OCI-LY7 (cell line): ENCODE data around the gene EGFLAM.

Experiments used
- EZH2phosphoT487 ChIP-seq: fragments of 200-600 bp; sonication (generic); IDR thresholded peaks from 2 replicates; pipeline ENCODE4 v1.6.1; 2018; ENCODE audit warnings: low read depth, borderline replicate concordance, mild to moderate bottlenecking, mixed run types, antibody characterized with exemption, low read length, moderate library complexity, mixed read lengths
- TF ChIP-seq, protein P1 (sequence below): fragments of 200-600 bp; sonication (generic); conservative IDR thresholded peaks from 2 replicates; pipeline ENCODE4 v1.5.1; 2014; ENCODE audit warnings: mild to moderate bottlenecking, antibody characterized with exemption, low read length, moderate library complexity, mixed read lengths

DNA sequence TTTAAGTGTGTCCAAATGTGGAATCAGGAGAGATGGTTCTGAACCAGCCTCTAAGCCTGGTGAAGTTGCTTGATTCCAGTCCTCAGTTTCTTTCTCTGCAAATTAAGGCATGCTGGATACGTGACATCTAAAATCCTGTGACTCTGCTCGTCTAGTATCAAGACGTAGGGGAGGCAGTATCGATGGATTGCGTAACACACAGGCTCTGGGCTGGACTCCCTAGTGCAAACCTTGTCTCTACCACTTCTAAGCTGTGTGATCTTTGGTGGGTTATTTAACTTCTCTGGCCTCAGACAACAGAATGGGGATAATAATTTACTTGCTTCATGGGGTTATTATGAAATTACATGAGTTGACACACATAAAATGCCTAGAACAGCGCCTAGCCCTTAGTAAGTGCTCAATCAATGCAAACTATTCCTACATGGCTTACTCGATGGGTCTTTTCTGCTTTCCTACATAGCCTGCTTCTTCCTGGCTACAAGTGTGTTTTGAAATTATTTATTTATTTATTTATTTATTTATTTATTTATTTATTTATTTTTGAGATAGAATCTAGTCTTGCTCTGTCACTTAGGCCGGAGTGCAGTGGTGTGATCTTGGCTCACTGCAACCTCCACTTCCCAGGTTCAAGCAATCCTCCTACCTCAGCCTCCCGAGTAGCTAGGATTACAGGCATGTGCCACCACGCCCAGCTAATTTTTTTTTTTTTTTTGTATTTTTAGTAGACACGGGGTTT is 102.1 kb downstream of the EGFLAM start:
- TF ChIP-seq, protein P1, sequence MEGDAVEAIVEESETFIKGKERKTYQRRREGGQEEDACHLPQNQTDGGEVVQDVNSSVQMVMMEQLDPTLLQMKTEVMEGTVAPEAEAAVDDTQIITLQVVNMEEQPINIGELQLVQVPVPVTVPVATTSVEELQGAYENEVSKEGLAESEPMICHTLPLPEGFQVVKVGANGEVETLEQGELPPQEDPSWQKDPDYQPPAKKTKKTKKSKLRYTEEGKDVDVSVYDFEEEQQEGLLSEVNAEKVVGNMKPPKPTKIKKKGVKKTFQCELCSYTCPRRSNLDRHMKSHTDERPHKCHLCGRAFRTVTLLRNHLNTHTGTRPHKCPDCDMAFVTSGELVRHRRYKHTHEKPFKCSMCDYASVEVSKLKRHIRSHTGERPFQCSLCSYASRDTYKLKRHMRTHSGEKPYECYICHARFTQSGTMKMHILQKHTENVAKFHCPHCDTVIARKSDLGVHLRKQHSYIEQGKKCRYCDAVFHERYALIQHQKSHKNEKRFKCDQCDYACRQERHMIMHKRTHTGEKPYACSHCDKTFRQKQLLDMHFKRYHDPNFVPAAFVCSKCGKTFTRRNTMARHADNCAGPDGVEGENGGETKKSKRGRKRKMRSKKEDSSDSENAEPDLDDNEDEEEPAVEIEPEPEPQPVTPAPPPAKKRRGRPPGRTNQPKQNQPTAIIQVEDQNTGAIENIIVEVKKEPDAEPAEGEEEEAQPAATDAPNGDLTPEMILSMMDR, result no peak
- TF ChIP-seq EZH2phosphoT487, result no peak
